ENCODE measurements around the gene FGFBP1. TPM values are rescaled to one million over a fixed set of nuclear protein-coding genes. Genes with fewer than 3 reads are reported as not detected.

Gene FGFBP1
- total RNA-seq, 1 experiment from 2014 or later = not detected

DNA sequence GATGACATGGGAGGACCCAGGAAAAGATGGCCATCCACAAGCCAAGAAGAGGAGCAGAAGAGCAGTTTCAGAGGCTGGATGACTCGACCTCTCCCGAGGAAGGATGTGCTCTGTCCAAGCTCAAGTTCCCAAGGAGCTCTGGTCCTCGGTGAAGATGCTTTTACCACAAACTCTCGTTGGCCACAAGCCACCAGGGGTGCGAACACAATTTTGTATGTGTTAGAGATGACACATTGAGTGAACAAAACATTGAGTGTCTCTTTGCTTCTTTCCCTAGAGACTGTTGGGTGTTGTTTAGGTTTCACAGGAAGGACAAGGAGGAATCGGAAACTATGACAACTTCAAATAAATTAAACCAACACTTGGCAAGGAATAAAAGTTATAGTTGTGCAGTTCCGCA, 26.3 kb downstream of the FGFBP1 start:
- Histone ChIP-seq H3K79me1 (ENCODE audit: insufficient read depth, low read depth, low read length, poor library complexity, severe bottlenecking) (no peaks in the 10 kb centered on the region), H3K79me2 (ENCODE audit: insufficient read depth, low read length) (no peaks in the 10 kb centered on the region), H2BK15ac (ENCODE audit: low read depth, low read length) (no peak overlapping the region), H3K4me1 (ENCODE audit: insufficient read depth, low read length) (no peaks in the 10 kb centered on the region), H3K9ac (ENCODE audit: extremely low read depth, insufficient read length, low read length) (no peak overlapping the region), H4K8ac (replicated peaks; ENCODE audit: insufficient read length, low read depth, low read length) (no peak overlapping the region), H2BK5ac (ENCODE audit: insufficient read length, low read length) (no peak overlapping the region), H3K27me3 (ENCODE audit: insufficient read depth, low read length) (no peaks in the 10 kb centered on the region), H2BK12ac (ENCODE audit: insufficient read length, low read depth, low read length) (no peak overlapping the region), H2AFZ (ENCODE audit: low read length) (no peak overlapping the region), H3K27ac (ENCODE audit: insufficient read length, low read depth, low read length) (no peak overlapping the region), H4K5ac (ENCODE audit: insufficient read length, low read depth, low read length) (no peak overlapping the region), H3T11ph (ENCODE audit: low read length) (no peak overlapping the region), H3K4me2 (ENCODE audit: insufficient read depth, insufficient read length, low read length) (no peak overlapping the region), H3K23me2 (ENCODE audit: insufficient read length, low read depth, low read length, poor library complexity, severe bottlenecking) (no peaks in the 10 kb centered on the region), H3K9me3 (ENCODE audit: control insufficient read depth, low read depth, low read length) (peaks cover 11% of the 10 kb centered on the region), H2BK20ac (ENCODE audit: low read depth, low read length, poor library complexity, severe bottlenecking) (no peak overlapping the region), H2AK5ac (ENCODE audit: insufficient read length, low read length) (no peak overlapping the region), H3K18ac (ENCODE audit: insufficient read length, low read depth, low read length) (no peak overlapping the region), H4K91ac (ENCODE audit: insufficient read length, low read depth, low read length) (no peak overlapping the region), H3K56ac (ENCODE audit: insufficient read length, low read depth, low read length) (no peak overlapping the region), H3K23ac (ENCODE audit: insufficient read length, low read depth, low read length) (no peak overlapping the region), H3K4ac (ENCODE audit: low read depth, low read length) (no peak overlapping the region), H4K20me1 (ENCODE audit: control insufficient read depth, insufficient read depth, insufficient read length) (no peaks in the 10 kb centered on the region), H3K14ac (ENCODE audit: insufficient read depth, low read length) (no peak overlapping the region), H2BK120ac (ENCODE audit: low read depth, low read length, poor library complexity, severe bottlenecking) (no peak overlapping the region)
- Mint-ChIP-seq H3K36me3 (ENCODE audit: insufficient read depth in 1 of 3, low read depth in 3 of 3) (peaks cover 0 to 10% (median 6%) of the 10 kb centered on the region in 3 experiments; a peak in 6 of 7 replicates), H3K4me1 (peaks cover 0 to 2% of the 10 kb centered on the region in 2 experiments; a peak in 1 of 4 replicates), H3K4me3 (no peak overlapping the region), H3K27ac (no peak overlapping the region), H3K27me3 (ENCODE audit: low read depth) (no peaks in the 10 kb centered on the region; the same call in none of the 2 replicates), H3K9me3 (peaks cover 9 to 10% of the 10 kb centered on the region in 2 experiments)
- TF ChIP-seq CTCF (conservative IDR thresholded peaks at IDR 0.05) = no peak
- WGBS (ENCODE audit: extremely low coverage, insufficient read length, low lambda C conversion rate) = no CpG with 5 or more reads among the region's 7 CpGs
- no peak for DNase-seq
